Activated B cell treated with CpG ODN at 0.5 μM for 24 hours (primary cell): Measurements from ENCODE around the gene CACTIN. TPM values are rescaled to one million over a fixed set of nuclear protein-coding genes. Genes with fewer than 3 reads are reported as not detected.
A peak's percentile ranks its signal among the peaks of the same experiment; 100 is the strongest.
"Not testable (repeated sequence)": the region's sequence is repeated elsewhere in the genome, so short reads cannot be mapped to it uniquely, and the experiment has no call there.

Source experiments
- ATAC-seq: fragments of 200-7000 bp; cut with Tn5 transposase; one replicate; pipeline ENCODE4 v1.10.0; 2021; ENCODE audit warnings: low read depth, mild to moderate bottlenecking, moderate library complexity
- CTCF ChIA-PET: fragments of 350-600 bp; sonication (Branson Sonifier 250); formaldehyde crosslinking; loops from one replicate; lab custom pipeline; 2021; ENCODE audit warnings: antibody characterized with exemption; lab: Charles Lee
- POLR2A ChIA-PET: fragments of 350-600 bp; sonication (Branson Sonifier 250); formaldehyde crosslinking; loops from one replicate; lab custom pipeline; 2021; ENCODE audit warnings: antibody characterized with exemption; lab: Charles Lee
- DNase-seq: peaks from one replicate; pipeline ENCODE4 v3.0.0; 2022
- H3K27ac Mint-ChIP-seq: one replicate; pipeline ENCODE4 v1.8.0; 2020; ENCODE audit warnings: mixed read lengths
- H3K27me3 Mint-ChIP-seq: one replicate; pipeline ENCODE4 v1.8.0; 2021; ENCODE audit warnings: mixed read lengths
- H3K36me3 Mint-ChIP-seq: one replicate; pipeline ENCODE4 v1.8.0; 2021; ENCODE audit warnings: low read depth, mixed read lengths
- H3K4me1 Mint-ChIP-seq: one replicate; pipeline ENCODE4 v1.8.0; 2021; ENCODE audit warnings: mixed read lengths
- H3K4me3 Mint-ChIP-seq: one replicate; pipeline ENCODE4 v1.8.0; 2020; ENCODE audit warnings: mild to moderate bottlenecking, mixed read lengths
- H3K9me3 Mint-ChIP-seq: one replicate; pipeline ENCODE4 v1.8.0; 2020; ENCODE audit warnings: mixed read lengths
- CTCF ChIP-seq: fragments of 200-600 bp; IDR thresholded peaks from one replicate; pipeline ENCODE4 v1.8.0; 2022; ENCODE audit warnings: antibody characterized with exemption, mild to moderate bottlenecking
- intact Hi-C: fragments of 100-400 bp; cut with micrococcal nuclease; formaldehyde crosslinking; loops from one replicate; pipeline ENCODE4 v1.15.1; 2024
- total RNA-seq: library from RNA; stranded (reverse); gene quantifications from 2 replicates; pipeline ENCODE4 v1.2.3, GENCODE V29; 2022

Gene CACTIN
- total RNA-seq, 1 donor from 2014 or later, result 48.1 TPM

GRCh38 chr19:3586707-3587346 lies 39.8 kb downstream of the CACTIN start:
- no peak for TF ChIP-seq CTCF
- intact Hi-C loops, result loop anchor here (1.0 kb wide), 2 partner anchors 31 to 119 kb away; no protein-coding TSS in a partner anchor
- Mint-ChIP-seq H3K4me1 (no peaks in the 10 kb centered on the region), H3K27me3 (peaks cover 2% of the 10 kb centered on the region), H3K4me3 (no peak overlapping the region), H3K9me3 (no peaks in the 10 kb centered on the region), H3K36me3 (no peaks in the 10 kb centered on the region), H3K27ac (no peak overlapping the region)
- no peak for DNase-seq
- ATAC-seq, result no peak
- CTCF ChIA-PET, result interaction anchor here (3.1 kb wide), 1 partner anchor 41 kb away, joined by 15 read pairs; no protein-coding TSS in a partner anchor
- POLR2A ChIA-PET, result interaction anchor here (0.7 kb wide), 1 partner anchor 29 kb away, joined by 3 read pairs; no protein-coding TSS in a partner anchor

- H3K36me3 Mint-ChIP-seq, result no peaks in the 10 kb centered on the region
- peak; percentile 45 for TF ChIP-seq CTCF
- peak; percentile 45 for ATAC-seq
- H3K27ac Mint-ChIP-seq, result no peak overlapping the region
- H3K4me3 Mint-ChIP-seq, result peak overlapping the region; percentile 48
- intact Hi-C loops, result loop anchor here (1.0 kb wide), 2 partner anchors 32 to 120 kb away; no protein-coding TSS in a partner anchor
- no peaks in the 10 kb centered on the region for H3K4me1 Mint-ChIP-seq
- peak; percentile 46 for DNase-seq
- POLR2A ChIA-PET, result interaction anchor here (0.7 kb wide), 1 partner anchor 28 kb away, joined by 3 read pairs; no protein-coding TSS in a partner anchor
- CTCF ChIA-PET, result interaction anchor here (1.1 to 3.1 kb wide), 3 partner anchors 33 to 121 kb away, joined by 3 to 15 read pairs (median 5); no protein-coding TSS in a partner anchor
- no peaks in the 10 kb centered on the region for H3K9me3 Mint-ChIP-seq
- H3K27me3 Mint-ChIP-seq, result peaks cover 2% of the 10 kb centered on the region
These were observed 40.4 kb downstream of the CACTIN start for GRCh38 chr19:3586127-3586626.

DNA sequence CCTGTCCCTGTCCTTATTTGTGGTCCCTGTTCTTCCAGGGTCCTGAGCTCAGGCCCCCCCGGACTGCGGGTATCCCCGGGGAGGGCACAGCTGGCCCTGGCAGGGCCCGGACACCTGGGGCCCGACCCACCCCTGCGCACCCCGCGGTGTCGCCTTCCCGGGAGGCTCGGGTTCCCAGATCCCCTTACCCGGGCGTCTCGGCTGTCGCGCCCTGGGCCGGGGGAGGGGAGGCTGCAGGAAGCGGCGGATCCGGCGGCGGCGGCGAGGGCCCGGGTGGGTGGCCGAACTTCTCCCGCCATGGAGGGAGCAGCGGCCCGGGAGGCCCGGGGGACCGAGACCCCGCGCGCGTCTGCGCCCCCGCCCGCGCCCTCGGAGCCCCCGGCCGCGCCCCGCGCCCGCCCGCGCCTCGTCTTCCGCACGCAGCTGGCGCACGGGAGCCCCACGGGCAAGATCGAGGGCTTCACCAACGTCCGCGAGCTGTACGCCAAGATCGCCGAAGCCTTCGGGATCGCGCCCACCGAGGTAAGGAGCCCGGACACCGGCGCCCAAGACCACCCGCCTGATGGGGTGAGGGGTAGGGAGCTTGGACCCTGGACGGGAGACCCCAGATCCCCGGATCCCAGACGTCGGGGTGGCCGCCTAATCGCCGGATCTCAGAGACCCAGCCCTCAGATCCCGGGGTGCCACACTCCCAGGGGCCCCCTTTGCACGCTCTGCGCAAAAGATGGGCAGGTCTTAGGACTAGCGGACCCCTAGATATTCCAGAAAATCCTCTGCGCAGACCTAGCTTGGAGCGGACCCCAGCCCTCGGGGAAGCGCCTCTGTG lies 41.1 kb downstream of the CACTIN start, which contains the start of gene GIPC3:
Gene GIPC3, plus strand, starts transcription at position 178 of the 826 bp plus-strand sequence. Its CDS starts 120 bp downstream, at position 298.
- CTCF ChIA-PET, result interaction anchor here (1.1 to 3.1 kb wide), 5 partner anchors 28 to 121 kb away, joined by 3 to 15 read pairs (median 3); partner anchors contain the start of gene MFSD12
- H3K4me3 Mint-ChIP-seq, result peak within 1 kb of the TSS; percentile 48
- H3K27ac Mint-ChIP-seq, result no peak within 1 kb of the TSS
- peak; percentile 25 for ATAC-seq
- H3K9me3 Mint-ChIP-seq, result no peaks in the 10 kb centered on the region
- POLR2A ChIA-PET, result no interaction called here
- peak; percentile 26 for DNase-seq
- intact Hi-C loops, result loop anchor here (1.0 kb wide), 2 partner anchors 33 to 121 kb away; no protein-coding TSS in a partner anchor
- H3K4me1 Mint-ChIP-seq, result no peaks in the 10 kb centered on the region
- H3K36me3 Mint-ChIP-seq, result no peaks in the 10 kb centered on the region
- TF ChIP-seq CTCF, result no peak
- H3K27me3 Mint-ChIP-seq, result peaks cover 2% of the 10 kb centered on the region

DNA sequence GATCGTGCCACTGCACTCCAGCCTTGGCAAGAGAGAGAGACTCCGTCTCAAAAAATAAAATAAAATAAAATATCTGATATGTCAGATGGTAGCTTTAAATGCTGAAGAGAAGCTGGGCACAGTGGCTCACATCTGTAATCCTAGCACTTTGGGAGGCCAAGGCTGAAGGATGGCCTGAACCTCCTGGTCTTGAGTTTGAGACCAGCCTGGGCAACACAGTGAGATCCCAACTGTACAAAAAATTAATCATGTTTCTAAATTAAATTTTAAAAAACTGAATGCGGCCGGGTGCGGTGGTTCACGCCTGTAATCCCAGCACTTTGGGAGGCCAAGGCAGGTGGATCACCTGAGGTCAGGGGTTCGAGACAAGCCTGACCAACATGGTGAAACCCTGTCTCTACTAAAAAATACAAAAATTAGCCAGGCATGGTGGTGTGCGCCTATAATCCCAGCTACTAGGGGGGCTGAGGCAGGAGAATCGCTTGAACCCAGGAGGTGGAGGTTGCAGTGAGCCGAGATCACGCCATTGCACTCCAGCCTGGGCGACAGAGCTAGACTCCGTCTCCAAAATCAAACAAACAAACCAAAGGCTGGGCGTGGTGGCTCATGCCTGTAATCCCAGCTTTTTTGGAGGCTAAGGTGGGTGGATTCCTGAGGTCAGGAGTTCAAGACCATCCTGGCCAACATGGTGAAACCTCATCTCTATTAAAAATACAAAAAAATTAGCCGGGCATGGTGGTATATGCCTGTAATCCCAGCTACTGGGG lies 42.4 kb downstream of the CACTIN start:
- POLR2A ChIA-PET, result interaction anchor here (0.6 kb wide), 1 partner anchor 23 kb away, joined by 4 read pairs; no protein-coding TSS in a partner anchor
- CTCF ChIA-PET, result interaction anchor here (1.2 to 3.1 kb wide), 2 partner anchors 27 to 39 kb away, joined by 3 to 15 read pairs; partner anchors contain the start of gene MFSD12
- intact Hi-C loops, result not testable (repeated sequence)

DNA sequence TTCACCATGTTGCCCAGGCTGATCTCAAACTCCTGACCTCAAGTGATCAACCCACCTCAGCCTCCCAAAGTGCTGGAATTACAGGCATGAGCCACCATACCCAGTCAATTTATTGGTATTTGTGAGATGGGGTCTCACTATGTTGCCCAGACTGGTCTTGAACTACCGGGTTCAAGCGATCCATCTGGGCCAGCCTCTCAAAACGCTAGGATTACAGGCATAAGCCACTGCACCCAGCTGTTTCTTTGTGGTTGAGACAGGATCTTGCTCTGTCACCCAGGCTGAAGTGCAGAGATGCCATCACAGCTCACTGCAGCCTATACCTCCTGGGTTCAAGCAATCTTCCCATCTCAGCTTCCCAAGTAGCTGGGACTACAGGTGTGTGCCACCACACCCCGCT lies 44.8 kb downstream of the CACTIN start:
- H3K27me3 Mint-ChIP-seq, H3K9me3 Mint-ChIP-seq, intact Hi-C loops, DNase-seq, H3K27ac Mint-ChIP-seq, H3K36me3 Mint-ChIP-seq, H3K4me3 Mint-ChIP-seq, POLR2A ChIA-PET, CTCF ChIA-PET, ATAC-seq, H3K4me1 Mint-ChIP-seq: not testable (repeated sequence)

More for the DNA sequence above, 42.4 kb downstream of the CACTIN start:
- not testable (repeated sequence) for ATAC-seq, H3K27ac Mint-ChIP-seq, H3K27me3 Mint-ChIP-seq, DNase-seq, H3K9me3 Mint-ChIP-seq, H3K36me3 Mint-ChIP-seq, H3K4me1 Mint-ChIP-seq, H3K4me3 Mint-ChIP-seq
